Testis (tissue), 3 donors: ENCODE results near the gene IL1RAPL1. TPM values are rescaled to one million over a fixed set of nuclear protein-coding genes. Genes with fewer than 3 reads are reported as not detected.

Experiments
- DNase-seq: peaks from one replicate; pipeline ENCODE4 v3.0.0-alpha.2; 2019
- H3K27ac ChIP-seq, 2 donors: fragments of 200-600 bp; sonication (generic); one replicate each; pipeline ENCODE4 v1.5.1; 2019
- H3K27me3 ChIP-seq: fragments of 200-600 bp; sonication (generic); one replicate; pipeline ENCODE4 v1.5.1; 2019
- H3K36me3 ChIP-seq: fragments of 200-600 bp; sonication (generic); one replicate; pipeline ENCODE4 v1.5.1; 2017; ENCODE audit warnings: low read depth; ENCODE audit errors: missing control alignments
- H3K4me1 ChIP-seq: fragments of 200-600 bp; sonication (generic); one replicate; pipeline ENCODE4 v1.5.1; 2019
- H3K4me3 ChIP-seq, 2 donors: fragments of 200-600 bp; sonication (generic); one replicate each; pipeline ENCODE4 v1.5.1; 2017 to 2019
- H3K9me3 ChIP-seq: fragments of 200-600 bp; sonication (generic); one replicate; pipeline ENCODE4 v1.5.1; 2017
- POLR2A ChIP-seq: fragments of 450-650 bp; IDR thresholded peaks from one replicate; pipeline ENCODE4 v1.6.1; 2017; ENCODE audit warnings: antibody characterized with exemption, mild to moderate bottlenecking, moderate library complexity
- WGBS, 2 donors: methylation state at CpG; one replicate each; pipeline ENCODE4 v1.1.5; 2018; 5-methylcytosine and 5-hydroxymethylcytosine counted together
- intact Hi-C: fragments of 100-400 bp; cut with DNase I; formaldehyde crosslinking; loops from one replicate; pipeline ENCODE4 v1.15.1; 2023; ENCODE audit warnings: low total_unique reads
- polyA plus RNA-seq: library from polyadenylated mRNA; stranded (reverse); fragments of 350-450 nt; fragmentation: Illumina TruSeq; extraction: RNeasy Lipid Tissue Mini Kit (QIAGEN cat#74804); gene quantifications from one replicate; pipeline ENCODE4 v1.2.3, GENCODE V29; 2014; ENCODE audit warnings: low read depth, low replicate concordance; ENCODE audit not compliant: insufficient read depth
- total RNA-seq, 2 donors: library from RNA; depleted of rRNA; stranded (reverse); fragments of >200 nt; gene quantifications; one replicate each; pipeline ENCODE4 v1.2.3, GENCODE V29; 2016
- TF ChIP-seq, protein P1 (sequence below), 3 experiments: fragments of 450-650 bp in 2 of 3; fragments of 200-600 bp in 1 of 3; sonication (generic) in 1 of 3; IDR thresholded peaks; one replicate each; pipeline ENCODE4 v1.5.1; 2016 to 2019; ENCODE audit warnings: antibody characterized with exemption in 3 of 3, mild to moderate bottlenecking in 2 of 3, moderate library complexity in 1 of 3

Gene IL1RAPL1
- total and polyA plus RNA-seq, 3 donors from 2014 or later, result 0.13 to 0.94 (median 0.93) TPM

DNA sequence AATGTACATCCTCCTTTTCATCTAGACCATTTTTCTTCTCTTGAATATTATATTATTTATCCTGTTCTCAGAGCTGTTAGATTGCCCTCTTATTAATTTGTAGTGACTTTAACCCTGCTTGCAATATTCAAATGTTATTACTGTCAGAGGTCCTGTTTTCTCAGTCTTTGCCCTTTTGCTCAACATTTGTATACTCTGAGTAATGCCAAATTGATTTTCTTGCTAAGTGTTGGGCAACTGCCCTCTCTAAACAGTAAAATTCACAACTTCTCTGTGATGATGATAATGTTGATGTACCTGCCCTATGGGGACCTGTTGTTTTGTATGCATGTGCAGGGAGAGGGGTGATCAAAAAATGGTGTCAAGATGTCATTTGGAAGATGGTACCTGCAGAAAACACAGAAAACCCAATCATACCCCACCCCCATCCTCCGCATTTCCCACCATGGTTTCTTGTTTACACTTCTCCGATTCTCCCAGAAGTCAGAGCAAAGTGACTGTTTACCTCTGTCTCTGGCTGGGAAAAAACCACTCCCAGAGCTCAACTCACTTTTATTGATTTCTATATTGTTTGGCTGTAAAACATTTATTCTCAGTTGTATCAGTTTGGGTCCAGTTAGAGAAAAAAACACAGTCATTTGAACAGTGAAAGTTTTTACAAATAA is 694.0 kb downstream of the IL1RAPL1 start:
- H3K9me3 ChIP-seq, result no peaks in the 10 kb centered on the region
- no peaks in the 10 kb centered on the region for H3K27me3 ChIP-seq
- no peak for TF ChIP-seq POLR2A
- TF ChIP-seq, protein P1, sequence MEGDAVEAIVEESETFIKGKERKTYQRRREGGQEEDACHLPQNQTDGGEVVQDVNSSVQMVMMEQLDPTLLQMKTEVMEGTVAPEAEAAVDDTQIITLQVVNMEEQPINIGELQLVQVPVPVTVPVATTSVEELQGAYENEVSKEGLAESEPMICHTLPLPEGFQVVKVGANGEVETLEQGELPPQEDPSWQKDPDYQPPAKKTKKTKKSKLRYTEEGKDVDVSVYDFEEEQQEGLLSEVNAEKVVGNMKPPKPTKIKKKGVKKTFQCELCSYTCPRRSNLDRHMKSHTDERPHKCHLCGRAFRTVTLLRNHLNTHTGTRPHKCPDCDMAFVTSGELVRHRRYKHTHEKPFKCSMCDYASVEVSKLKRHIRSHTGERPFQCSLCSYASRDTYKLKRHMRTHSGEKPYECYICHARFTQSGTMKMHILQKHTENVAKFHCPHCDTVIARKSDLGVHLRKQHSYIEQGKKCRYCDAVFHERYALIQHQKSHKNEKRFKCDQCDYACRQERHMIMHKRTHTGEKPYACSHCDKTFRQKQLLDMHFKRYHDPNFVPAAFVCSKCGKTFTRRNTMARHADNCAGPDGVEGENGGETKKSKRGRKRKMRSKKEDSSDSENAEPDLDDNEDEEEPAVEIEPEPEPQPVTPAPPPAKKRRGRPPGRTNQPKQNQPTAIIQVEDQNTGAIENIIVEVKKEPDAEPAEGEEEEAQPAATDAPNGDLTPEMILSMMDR (IDR thresholded peaks at IDR 0.05), result no peak
- no peak for DNase-seq
- no peaks in the 10 kb centered on the region for H3K36me3 ChIP-seq
- no peaks in the 10 kb centered on the region for H3K4me1 ChIP-seq
- WGBS, 2 donors, result 89 to 90% methylated on average over 2 of the region's 2 CpGs
- intact Hi-C loops, result no loop called here
- no peak overlapping the region for H3K4me3 ChIP-seq
- H3K27ac ChIP-seq, result no peak overlapping the region

DNA sequence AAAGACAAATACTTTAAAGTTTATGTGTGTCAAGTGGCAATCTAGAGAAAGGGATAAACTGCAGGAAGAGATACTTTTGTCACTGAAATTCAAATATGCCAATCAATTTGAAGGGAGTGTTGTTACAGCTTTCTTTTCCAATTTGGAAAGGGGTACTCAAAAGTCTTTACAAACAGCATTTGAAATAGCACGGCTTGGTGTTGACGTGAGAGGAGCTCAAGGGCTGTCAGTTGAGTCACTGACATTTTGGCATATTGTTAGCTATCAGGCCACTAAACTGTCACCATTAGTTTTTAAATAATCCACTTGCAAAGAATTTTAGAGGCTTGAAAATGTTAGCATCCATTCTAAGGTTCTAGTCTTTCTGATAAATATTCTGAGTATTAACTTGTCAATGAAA is 698.4 kb downstream of the IL1RAPL1 start:
- TF ChIP-seq POLR2A, result no peak
- TF ChIP-seq, protein P1 (IDR thresholded peaks at IDR 0.05), result no peak
- Histone ChIP-seq H3K4me3 (no peak overlapping the region), H3K27me3 (no peaks in the 10 kb centered on the region), H3K36me3 (no peaks in the 10 kb centered on the region), H3K4me1 (no peaks in the 10 kb centered on the region), H3K9me3 (no peaks in the 10 kb centered on the region), H3K27ac (no peak overlapping the region)
- DNase-seq, result no peak
- WGBS, 2 donors, result 88 to 98% methylated on average over 2 of the region's 2 CpGs
- intact Hi-C loops, result no loop called here

DNA sequence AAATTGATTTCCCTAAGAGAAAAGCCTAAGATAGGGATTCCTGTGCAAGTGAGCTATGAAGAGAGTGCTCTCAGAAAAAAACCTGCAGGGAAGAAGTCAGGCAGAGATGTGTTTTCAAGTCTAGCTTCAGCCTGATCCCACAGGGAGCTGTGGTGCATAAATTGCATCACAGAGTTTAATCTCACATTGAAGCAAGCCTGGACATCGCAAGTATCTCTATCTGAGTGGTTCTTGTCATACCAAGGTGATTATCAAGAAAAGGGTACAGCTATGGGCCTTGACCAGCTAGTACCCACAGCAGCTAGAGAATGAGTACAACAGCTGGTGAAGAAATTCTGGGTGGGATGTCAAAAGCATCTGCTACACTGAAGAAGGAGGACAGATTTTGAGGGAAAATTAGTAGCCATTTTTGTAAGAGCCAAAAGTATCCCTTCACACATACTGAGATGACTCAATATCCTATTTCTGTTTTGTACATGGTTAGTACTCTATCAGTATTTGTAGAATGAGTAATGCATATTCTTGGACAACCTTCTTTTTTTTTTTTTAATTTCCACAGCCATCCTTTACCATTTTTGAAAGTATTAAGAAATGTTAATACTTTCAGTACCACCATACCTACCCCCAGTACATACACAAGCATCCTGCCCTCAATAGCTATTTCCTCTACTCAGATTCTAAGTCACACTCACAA is 708.9 kb downstream of the IL1RAPL1 start:
- Histone ChIP-seq H3K4me3 (no peak overlapping the region), H3K36me3 (no peaks in the 10 kb centered on the region), H3K27me3 (no peaks in the 10 kb centered on the region), H3K27ac (no peak overlapping the region), H3K4me1 (no peaks in the 10 kb centered on the region), H3K9me3 (no peaks in the 10 kb centered on the region)
- WGBS, 2 donors, result 100% methylated on average over 1 of the region's 1 CpG
- no peak for DNase-seq
- TF ChIP-seq, protein P1 (IDR thresholded peaks at IDR 0.05), result no peak
- TF ChIP-seq POLR2A, result no peak
- intact Hi-C loops, result no loop called here

DNA sequence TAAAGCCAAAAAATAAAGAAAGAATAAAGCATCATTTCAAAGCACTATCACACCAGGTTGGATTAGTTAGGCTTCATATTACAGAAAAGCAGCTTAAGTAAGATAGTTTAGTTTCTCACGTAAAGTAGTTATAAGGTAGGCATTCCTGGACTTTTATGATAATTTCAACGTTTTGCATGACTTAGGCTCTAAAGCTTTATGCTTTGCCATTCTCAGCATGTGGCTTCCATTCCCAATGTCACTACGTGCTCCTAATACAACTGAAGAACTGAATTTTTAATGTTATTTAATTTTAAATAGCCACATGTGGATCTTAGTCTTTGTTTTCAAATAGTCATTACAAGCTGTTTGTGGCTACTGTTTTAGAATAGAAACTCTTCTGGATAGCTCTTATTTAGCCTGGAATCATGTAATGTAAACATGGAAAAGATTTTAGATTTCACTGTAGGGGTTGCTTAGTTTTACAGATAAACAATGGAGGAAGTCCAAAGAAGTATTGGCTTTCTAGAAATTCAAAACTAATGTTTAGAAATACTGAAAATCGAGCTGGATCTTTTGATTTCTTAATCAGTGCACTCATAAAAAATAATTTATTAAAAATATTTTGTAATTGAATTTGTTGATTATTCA is 710.0 kb downstream of the IL1RAPL1 start:
- Histone ChIP-seq H3K4me3 (no peak overlapping the region), H3K36me3 (no peaks in the 10 kb centered on the region), H3K9me3 (no peaks in the 10 kb centered on the region), H3K27me3 (no peaks in the 10 kb centered on the region), H3K27ac (no peak overlapping the region), H3K4me1 (no peaks in the 10 kb centered on the region)
- 73 to 79% methylated on average over 4 of the region's 4 CpGs for WGBS, 2 donors
- TF ChIP-seq, protein P1 (IDR thresholded peaks at IDR 0.05), result no peak
- TF ChIP-seq POLR2A, result no peak
- DNase-seq, result no peak
- intact Hi-C loops, result no loop called here
